NCI-H1417 (cell line): ENCODE results near the gene DOCK1.

Experiments used
- DNase-seq, 3 experiments: peaks; one replicate each; lab custom pipeline; 2025; lab: John Stamatoyannopoulos, UW

DOCK1 gene

DNA sequence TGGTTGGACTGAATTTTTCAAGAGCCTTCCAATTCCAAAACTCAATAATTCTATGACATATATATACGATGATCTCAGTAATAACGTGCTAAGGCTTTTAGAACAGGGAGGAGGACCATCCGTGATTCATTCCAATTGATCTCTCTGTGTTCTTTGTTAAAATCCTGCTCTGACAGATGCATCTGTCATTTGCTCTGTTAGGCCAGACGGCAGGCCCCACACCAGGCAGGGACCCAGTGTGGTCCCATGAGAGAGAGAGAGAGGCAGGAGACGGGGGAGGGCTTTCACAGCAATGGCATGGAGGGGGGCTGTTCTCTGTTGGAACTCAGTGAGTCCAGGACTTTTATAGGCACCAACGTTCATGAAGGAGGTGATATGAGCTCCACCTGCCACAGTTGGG lies 451.1 kb downstream of the DOCK1 start:
- DNase-seq: no peak

DNA sequence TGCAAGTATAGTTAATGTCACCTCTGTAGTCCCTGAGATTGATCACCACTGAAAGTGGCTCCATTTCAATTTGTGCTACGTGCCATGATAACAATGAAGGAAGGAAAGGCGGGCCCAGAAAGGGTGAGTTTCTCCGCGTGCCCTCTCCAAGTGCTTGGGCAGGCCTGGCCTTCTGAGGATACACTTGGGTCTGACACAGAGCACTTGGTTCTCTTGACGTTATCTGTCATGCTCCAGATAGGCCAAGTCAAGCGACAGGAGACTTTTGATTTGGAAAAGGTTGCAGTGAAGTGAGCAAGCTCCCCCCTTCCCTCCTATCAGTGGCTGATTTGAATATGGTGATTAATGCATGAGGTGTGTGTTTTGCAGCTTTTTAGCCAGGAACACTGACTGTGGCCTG lies 452.0 kb downstream of the DOCK1 start:
- no peak for DNase-seq

DNA sequence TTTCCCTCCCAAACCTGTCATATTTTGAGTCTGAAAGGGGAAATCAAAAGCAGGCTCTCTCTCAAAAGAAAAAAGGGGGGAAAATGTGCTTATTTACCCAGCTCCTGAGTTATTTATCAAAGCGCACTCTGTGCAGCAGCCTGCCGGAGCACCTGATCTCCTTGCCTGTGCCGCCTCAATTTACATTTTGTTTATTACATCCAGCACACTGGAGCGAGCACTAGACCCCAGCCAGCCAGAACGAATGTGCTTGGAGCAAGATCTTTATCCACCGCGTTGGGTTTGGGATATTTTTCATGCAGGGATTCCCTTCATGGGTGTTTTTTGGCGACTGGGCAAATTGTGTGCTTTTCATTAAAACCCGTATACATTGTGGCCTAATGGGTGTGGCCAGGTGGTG lies 453.1 kb downstream of the DOCK1 start:
- no peak for DNase-seq

DNA sequence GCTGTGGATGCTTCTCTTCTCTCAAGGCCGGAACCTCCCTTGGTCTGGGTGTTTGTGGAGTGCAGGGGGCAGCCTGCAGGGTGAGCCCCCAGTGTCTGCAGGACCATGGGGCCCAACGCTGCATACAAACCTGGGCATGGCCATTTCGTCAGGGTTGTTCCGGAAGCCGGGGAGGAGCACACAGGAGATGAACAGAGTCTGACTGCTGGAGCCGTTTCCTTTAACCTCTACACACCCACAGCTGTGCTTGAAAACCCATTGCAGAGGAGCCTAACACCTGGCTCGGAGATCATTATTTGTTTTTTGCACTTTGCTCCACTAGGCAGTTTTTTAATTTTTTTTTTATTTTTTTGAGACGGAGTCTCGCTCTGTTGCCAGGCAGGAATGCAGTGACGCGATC lies 458.8 kb downstream of the DOCK1 start:
- no peak for DNase-seq

DNA sequence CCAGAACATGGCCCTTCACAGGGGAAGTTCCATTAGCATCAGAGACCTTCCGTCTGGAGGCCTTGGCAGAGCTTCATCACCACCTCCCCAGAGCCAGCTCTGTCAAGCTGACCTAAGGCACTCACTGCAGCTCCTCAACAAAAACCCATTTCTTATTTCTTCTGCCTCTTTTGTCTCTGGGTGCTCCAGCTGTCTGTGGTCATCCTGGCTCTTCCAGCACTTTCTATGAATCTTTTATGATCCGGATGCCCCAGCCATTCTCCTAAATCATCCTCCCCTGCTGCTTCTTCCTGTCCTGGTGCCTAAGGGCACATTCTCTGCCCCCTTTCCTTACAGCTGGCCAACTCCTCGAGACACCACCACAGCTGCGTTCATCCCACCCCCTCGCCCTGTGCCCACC lies 462.9 kb downstream of the DOCK1 start:
- DNase-seq: no peak

DNA sequence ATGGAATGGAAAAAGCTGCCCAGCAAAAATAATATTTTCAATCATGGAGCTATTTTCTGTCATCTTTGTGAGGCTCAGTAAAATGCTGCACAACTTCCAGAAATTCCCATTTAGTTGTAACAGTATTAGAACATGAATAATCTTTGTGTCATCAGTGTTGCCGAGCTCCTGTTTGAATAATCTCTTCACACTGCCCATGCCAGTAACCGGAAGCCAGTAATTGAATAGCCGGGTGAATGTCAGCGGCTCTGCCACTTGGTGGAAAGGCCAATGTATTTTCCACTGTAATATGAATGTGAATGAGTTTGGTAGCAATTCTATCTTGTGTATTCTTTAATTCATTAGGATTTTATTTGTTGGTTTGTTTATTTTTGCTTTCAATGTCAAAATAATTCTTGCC lies 463.7 kb downstream of the DOCK1 start:
- no peak for DNase-seq

DNA sequence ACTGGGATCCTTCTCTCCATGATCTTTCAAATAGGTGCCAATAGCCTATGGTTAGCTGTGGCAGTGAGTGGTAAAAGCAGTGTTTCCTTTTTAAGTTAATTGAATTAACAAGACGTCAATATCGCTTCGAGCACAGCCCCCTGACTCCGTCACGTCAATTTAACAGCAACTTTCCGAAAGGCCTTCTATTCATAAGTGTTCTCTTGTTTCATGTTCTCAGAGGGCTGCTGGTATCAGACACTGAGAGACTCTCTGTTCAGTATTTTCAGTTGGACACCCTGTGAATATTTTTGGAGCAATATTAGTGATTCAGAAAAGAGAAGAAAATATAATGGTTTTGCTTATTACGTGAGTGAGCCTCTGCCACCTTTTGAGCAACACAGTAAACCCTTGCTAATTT lies 465.4 kb downstream of the DOCK1 start:
- DNase-seq: no peak

DNA sequence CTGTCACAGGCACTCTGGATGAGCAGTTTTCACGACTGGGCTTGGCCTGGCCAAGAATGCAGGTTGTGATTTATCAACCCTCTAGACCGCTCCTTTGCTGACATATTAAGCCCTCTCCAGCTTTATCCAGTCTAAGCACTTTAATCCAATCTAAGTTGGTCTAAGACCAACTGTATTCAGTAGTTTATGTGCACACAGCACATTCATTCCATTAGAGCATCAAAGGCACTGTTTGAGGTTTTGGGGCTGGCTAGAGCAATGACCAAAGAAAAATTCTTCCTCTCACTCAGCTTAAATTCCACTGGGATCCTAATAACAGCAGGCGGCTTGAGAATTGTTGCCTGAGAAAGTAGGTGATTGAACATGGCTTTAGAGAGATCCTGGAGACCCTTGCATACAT lies 467.1 kb downstream of the DOCK1 start:
- no peak for DNase-seq

DNA sequence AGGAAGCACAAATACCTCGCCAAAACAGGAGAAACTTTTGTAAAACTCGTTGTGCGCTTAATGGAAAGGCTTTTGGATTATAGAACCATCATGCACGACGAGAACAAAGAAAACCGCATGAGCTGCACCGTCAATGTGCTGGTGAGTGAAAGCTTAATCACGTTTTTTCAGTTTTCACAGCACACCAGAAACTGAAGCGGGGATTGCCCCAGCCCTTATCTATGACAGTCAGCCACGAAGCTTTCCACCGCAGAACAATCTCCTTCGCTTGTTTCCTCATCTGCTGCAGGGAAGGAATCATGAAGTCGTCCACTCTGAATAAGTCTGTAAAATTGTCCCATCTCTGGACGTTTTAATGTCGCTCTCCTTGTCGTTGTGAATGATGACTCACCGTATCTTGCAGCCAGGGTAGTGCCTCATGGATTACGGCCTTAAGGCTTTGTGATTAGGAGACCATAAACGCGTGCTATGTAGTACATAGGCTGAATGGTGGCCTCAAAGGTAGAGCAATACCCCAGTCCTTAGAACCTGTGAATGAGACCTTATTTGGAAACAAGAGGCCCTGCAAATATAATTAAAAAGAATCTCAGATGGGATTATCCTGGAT lies 468.9 kb downstream of the DOCK1 start:
- DNase-seq: no peak

DNA sequence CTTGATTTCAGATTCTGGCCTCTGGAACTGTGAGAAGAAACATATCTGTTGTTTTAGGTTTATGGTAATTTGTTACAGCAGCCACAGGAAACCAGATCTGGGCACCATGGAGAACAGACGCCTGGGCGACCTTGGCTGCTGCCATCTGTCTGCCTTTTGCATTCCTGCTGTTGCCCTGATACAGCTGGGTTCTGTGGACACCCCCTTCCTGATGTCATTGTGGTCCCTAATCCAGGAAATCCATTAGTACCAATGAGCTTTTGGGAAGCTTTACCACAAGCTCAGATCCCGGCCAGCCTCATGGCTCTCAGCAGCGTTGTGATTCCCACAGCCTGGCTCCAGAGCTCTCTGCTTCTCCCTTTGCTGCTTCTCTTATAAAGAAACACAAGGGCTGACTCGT lies 469.7 kb downstream of the DOCK1 start:
- DNase-seq: no peak

DNA sequence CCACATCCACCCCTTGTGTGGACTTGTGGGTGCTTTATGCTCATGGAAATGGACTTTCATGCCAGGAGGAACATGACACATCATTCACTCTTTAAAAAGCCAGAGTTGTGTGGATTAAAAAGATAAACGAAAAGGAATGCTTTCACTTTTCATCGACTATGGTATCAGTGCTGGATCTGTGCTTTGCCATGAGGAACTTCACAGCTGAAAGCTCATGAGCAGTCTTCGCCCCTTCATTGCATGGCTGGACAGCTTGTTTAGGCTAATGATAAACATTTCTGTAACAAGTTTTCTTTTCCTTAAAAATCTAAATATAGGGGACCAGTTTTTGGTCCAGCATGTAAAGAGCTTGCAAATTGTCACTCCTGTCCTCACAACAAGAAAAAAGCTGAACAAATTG lies 470.2 kb downstream of the DOCK1 start:
- DNase-seq: no peak

DNA sequence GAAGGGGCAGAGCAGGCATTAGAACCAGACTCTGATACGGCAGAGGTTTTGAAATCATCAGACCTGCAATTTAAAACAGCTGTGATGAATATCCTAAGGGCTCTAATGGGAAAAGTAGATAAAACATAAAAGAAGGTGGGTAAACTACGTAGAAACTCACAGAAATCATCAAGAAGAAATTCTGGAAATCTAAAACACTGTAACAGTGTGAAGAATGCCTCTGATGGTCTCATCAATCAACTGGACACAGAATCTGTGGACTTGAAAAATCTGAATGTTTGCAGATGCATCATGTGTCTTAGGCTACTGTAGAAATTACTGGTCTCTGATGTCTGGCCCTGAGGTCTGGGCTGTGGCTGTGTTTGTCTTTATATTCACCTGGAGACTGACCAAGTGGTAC lies 470.8 kb downstream of the DOCK1 start:
- no peak for DNase-seq

DNA sequence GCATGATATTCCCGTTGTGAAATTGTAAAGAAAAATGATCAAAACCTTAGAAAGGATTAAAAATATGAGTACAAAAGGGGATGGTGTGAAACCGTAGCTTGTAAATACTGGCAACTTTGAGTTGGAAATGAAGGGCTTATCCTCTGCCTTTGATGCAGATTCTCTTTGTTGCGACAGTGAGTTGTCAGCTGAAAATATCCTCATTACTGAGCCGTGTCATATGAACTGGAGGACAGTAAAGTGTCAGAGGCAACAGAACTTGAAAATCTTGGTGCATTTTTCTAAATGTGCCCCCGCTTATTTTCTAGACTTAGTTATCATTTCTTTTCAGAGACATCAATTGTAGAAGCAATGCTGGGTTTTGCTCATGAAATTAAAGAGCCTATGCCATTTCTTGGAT lies 473.4 kb downstream of the DOCK1 start:
- DNase-seq: no peak

DNA sequence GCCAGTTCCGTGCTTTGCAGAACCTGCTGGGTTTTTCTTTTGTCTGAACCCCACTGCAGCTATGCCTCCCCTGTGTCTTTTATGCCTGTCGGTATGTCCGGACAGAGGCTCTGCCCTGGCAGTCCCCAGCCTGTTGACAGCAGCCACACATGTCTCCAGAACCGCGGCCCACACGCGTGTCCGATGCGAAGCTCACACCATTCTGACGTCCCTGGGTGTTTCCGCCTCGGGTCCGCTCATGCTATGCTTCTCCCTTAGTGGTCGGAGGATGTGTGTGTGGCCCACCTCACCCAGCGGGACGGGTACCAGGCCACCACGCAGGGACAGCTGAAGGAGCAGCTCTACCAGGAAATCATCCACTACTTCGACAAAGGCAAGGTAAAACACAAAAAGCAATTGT lies 479.3 kb downstream of the DOCK1 start:
- no peak for DNase-seq

DNA sequence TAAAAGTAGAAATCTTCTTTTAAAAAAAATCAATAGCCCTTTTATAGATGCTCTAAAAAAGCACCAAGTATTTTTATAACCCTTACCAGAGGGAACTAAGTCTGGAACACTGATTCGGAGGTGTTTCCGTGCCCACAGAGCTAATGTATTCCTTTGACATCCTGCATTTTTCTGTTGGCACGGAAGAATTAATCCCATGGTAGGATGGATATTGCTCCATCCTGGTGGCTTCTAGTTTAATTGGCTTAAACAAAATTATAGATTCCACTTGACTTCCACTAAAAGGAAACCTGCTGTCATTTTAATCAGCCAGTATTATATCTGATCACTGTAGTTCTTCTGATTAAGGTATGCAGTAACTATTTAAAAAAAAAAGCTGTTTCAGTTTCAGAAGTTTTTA lies 479.8 kb downstream of the DOCK1 start:
- no peak for DNase-seq

DNA sequence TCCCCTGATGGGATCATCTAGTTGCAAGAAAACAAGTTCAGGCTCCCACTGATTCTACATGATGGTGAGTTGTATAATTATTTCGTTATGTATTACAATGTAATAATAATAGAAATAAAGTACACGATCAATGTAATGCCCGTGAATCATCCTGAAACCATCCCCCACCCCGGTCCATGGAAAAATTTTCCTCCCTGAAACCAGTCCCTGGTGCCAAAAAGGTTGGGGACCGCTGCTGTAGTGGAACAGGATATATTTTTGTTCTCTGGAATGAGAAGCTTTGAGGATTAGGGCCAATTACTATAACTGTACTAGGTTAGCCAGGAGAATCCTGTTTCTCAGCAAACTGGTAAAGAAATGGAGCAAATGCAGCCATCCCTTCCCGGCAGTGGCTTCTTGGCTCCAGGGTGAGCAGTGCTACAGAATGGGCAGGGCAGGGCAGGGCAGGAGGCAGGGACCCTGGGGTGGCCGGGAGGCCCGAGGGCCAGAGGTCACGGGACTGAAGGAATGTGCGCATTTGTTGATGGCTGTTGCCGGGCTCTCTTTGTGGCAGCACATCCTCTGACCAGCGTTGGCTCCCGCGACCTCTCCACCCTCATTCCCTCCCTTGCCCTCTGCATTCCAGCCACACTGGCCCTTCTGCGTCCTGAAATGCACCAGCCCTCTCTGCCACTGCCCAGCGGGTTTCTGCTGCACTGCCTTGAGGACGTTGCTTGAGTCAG lies 481.5 kb downstream of the DOCK1 start:
- DNase-seq: no peak

DNA sequence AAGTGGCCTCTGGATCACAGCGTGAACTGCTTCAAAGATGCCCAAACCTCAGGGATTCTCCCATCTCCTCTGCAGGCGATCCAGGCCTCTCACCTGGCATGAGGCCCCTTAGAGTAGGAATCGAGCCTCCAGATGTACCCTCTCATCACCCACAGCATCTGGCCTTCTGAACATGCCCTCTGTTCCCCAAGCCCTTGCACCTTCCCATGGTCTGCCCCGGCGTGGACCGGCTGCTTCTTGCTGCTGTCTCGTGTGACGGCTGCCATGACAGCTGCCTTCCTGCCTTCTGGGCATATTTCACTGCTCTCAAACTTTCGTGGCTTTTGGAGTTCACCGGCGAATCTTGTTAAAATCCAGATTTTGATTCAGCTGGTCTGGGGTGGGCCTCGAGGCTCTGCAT lies 486.6 kb downstream of the DOCK1 start:
- DNase-seq: no peak

DNA sequence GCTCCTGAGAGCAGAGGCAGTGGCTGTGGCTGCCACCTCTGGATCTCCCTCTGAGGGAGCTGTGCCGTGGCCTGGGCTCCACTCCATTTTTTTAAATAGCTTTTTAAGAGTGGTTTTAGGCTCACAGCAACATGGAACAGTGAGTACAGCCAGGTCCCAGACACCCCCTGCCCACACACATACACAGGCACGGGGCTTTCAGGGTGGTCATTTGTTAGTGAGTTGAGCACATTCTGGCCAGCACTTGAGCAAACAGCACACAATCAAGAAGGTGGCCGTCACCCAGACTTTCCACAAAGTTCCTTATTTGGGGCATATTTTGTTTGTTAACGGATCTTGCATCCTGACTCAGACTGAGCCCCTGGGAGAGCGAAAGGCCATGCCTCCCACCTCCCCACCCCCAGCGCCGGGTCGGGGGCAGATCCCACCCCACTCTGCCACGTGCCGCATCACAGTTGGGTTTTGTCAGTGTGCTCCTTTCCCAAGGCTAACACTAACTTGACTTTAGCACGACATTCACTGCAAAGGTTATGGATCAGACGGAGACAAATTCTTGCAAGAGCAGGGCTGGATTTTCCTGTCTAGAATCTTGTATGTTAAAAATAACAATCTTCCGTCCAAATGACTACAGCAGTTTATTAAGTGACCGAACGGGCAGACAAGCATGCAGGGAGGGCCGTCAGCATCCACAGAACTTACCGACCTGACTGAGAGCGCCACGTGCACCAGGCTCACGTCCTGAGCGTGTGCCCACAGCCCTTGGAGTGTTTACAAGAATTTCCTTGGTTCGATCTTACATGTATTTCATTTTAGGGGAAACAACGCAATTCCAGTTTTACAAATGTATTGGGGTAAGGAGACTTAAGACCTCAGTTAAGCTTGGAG lies 487.4 kb downstream of the DOCK1 start:
- DNase-seq: no peak

DNA sequence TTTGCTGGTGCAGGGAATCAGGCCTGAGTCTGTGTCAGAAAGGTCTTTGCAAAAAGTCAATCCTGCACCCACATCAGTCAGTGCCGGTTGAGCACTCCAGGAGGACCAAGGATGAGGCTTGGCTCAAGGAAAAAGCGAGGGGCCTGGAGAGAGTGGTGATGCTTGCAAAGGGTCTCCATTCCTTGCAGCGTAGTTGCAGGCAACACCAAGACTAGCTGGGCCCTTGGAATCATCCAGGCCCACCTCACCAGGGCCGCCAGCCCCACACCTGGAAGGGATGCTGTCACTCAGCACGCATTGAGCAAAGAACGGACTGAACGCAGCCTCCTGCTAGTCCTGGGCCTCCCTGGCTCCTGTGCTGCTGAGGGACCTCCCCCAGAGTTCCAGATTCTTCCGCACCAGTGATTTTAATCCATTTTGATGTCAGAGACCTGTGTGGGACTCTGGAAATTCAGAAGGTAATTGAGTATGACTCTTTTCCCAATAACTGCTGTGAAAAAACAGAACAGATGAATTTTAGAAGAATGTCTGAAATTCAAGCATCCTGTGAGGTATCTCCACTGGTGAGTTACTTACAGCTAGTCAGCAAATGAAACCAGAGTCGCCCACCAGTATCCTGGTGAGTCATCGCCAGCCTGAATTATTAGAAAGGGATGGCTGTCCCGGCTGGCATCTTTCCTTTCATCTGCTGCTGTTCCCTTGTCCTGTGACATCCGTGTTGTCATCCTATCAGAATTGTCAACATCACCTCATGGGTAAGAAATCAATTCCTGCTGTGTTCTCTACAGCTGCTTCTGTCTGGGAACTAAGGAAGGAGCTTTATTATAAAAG lies 493.1 kb downstream of the DOCK1 start:
- DNase-seq: no peak

DNA sequence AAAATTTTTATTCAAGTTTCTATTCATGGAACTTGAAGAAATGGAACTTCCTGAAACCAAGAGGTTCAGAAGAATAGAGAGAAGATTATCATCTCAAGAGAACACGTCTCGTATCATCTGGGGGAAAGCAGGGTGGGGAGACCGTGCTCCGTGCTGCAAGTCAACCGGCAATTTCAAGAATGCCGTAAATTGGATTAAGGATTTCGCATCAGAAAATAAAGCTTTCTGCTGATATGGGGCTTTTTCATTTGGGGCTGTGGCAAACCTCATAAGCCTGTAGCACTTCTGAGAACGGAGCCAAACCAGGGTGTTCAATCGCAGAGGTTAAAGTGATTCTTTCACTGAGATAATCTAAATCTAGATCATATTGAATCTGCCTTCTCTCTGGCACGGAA lies 493.7 kb downstream of the DOCK1 start:
- no peak for DNase-seq

DNA sequence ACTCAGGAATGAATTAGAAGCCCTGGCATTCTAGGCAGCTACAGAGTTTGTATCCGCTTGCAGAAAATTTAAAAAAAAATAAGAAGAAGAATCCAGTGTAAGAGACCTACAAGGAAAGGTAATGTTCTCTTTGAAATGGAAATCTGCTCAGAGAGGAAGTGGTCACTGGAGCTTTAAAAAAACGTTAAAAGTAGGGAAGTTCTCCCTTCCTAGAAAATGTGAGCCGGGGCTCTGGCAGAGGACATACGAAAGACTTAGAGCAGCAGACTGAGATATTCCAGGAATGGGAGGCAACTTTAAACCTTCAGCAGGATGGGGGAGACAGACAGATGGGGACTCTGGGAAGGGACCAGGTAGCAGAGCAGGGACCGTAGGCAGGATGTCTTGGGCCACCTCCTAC lies 494.4 kb downstream of the DOCK1 start:
- no peak for DNase-seq

DNA sequence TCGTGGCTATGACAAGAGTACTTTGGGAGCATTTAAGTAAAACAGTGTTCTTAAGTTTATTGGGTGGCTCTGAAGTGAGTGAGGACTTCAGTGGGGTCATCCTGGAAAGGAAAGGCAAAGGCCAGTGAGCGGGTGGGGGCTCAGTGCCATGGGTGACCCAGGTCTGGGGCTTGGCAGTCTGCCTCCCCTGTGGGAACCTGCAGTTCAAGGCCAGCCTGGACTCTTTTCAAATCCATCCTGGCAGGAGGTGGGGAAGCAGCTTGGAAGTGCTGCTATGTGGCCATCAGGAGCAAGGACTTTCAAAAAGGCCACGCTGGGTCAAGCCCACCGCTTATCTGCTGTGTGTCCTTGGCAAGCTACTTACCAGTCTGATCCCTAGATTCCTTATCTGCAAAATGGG lies 495.0 kb downstream of the DOCK1 start:
- DNase-seq: no peak
